ENCODE data around the gene PCDHA5.

GRCh38 chr5:140842798-140843733, 21.7 kb downstream of the PCDHA5 start:
- TF ChIP-seq, protein P1, sequence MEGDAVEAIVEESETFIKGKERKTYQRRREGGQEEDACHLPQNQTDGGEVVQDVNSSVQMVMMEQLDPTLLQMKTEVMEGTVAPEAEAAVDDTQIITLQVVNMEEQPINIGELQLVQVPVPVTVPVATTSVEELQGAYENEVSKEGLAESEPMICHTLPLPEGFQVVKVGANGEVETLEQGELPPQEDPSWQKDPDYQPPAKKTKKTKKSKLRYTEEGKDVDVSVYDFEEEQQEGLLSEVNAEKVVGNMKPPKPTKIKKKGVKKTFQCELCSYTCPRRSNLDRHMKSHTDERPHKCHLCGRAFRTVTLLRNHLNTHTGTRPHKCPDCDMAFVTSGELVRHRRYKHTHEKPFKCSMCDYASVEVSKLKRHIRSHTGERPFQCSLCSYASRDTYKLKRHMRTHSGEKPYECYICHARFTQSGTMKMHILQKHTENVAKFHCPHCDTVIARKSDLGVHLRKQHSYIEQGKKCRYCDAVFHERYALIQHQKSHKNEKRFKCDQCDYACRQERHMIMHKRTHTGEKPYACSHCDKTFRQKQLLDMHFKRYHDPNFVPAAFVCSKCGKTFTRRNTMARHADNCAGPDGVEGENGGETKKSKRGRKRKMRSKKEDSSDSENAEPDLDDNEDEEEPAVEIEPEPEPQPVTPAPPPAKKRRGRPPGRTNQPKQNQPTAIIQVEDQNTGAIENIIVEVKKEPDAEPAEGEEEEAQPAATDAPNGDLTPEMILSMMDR (IDR thresholded peaks at IDR 0.05): no peak
- TF ChIP-seq POLR2A (IDR thresholded peaks at IDR 0.05): no peak

Data from lower leg skin (tissue), 3 donors.